GM19395 (cell line): ENCODE measurements around the gene ACTL7B.
"Not testable (repeated sequence)": the region's sequence is repeated elsewhere in the genome, so short reads cannot be mapped to it uniquely, and the experiment has no call there.

ENCODE experiments used
- ATAC-seq: cut with Tn5 transposase; IDR thresholded peaks from one replicate; pipeline ENCODE4 v1.9.1; 2021; ENCODE audit warnings: mild to moderate bottlenecking, moderate library complexity; ENCODE audit not compliant: unreplicated experiment

The ACTL7B gene

DNA sequence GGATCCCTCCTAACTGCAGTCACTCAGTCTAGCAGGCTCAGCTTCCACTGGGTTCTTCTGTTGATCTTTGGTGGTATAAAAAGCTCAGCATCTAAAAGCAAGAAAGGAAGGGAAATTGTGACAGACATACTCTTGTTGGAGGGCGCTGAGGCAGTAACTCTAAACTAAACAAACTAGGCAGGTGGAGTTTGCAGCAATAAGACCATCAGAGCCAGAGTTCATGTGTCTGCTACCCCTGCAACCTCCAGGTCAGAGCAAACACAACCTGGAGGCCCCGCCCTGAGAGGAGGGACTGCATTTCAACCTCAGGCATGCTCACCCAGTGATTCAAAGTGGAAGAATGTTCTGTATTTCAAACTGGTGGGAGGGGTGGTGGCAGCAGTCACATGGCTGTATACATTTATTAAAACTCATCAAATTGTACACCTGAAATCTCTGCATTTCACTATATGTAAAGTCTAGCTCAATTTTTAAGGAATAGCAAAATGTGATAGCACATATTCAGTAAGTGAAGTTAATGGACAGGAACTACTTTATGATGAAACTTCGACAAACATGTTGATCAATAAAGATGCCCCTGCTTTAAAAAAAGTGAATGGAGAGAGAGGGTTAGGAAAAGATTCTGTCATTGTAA, 13.4 kb upstream of the ACTL7B start:
- no peak for ATAC-seq

GRCh38 chr9:108867829-108868228, 12.0 kb upstream of the ACTL7B start:
- ATAC-seq: no peak

- no peak for ATAC-seq
Measured at GRCh38 chr9:108867116-108867515, 11.3 kb upstream of the ACTL7B start.

DNA sequence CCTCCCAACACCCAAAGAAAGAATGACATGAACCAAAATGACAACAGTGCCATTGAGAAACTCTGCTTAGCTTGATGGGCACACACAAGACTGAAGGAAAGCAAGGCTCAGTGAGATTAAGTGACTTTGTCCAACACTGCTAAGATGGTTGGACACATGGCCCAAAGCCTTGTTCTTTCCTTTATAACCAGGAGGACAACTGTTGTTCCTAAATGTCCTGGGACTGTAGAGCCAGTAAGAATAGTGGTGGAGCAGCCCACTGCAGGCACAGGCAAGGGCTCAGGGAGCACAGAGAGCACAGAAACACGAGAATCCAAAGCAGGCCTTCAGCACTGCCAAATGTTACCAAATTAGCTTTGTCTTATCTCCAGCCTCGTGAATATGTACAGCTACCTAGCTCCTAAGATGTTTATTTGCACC, 10.2 kb upstream of the ACTL7B start:
- no peak for ATAC-seq

DNA sequence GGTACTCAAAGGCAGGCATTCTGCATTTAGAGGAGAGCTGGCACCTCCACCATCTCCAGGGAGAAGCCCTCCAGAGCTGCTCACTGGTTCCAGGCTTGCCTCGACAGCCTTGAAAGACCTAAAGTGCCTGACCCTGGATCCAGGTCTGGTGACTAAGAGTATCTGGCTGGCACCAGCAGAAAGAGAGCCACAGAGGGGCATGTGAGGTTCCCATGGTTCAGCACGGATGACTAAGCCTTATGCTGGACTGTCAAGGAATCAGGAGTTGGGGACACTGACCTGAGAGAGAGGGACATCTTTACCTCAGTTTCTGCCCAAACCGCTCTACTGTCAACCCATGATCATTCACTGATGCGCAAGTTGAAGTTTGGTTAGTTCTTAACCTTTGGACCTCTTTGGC, 9.3 kb upstream of the ACTL7B start:
- no peak for ATAC-seq

- no peak for ATAC-seq
Measured at GRCh38 chr9:108864446-108864845, 8.7 kb upstream of the ACTL7B start.

- ATAC-seq: no peak
Measured at GRCh38 chr9:108863891-108864290, 8.1 kb upstream of the ACTL7B start.

GRCh38 chr9:108861997-108862396, 6.2 kb upstream of the ACTL7B start, which contains the start of gene ACTL7A:
TSS of gene ACTL7A (plus strand) at chr9:108862266. CDS start at chr9:108862323, 57 bp downstream.
- ATAC-seq: no peak

DNA sequence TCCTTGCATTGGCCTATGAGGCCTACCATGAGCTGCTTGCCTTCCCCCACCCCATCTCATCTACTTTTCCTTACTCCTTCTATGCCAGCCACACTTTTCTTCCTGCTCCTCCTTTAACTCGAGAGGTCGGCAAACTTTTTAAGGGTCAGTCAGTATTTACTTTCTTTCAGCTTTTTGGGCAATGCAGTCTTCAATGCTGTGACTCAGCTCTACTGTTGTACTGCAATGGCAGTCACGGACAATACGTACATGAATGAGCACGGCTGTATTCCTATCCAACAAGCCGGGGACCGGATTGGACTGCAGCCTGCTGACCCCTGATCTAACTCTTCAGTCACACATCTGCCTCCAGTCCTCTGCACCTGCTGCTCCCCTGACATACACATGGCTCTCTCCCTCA, 5.7 kb upstream of the ACTL7B start:
- no peak for ATAC-seq

DNA sequence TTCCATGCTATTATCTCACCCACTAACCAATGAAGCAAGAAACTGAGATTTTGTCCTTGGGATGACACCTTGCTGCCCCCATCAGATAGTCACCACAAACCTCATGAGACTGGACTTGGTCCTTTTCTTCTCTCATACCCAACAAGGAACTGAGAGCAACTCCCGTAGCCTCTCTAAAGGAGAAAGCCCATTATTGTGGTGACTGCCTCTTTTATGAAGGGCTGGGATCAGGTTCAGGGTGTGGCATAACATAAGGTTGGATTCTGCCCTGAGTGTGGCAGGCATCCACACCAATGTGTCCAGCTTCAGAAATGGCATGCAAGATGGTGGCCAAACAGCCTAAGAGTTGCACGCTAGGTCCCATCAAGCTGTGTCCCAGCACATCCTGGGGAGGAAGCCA, 5.0 kb upstream of the ACTL7B start:
- ATAC-seq: no peak

- ATAC-seq: no peak
Measured at GRCh38 chr9:108860354-108860753, 4.6 kb upstream of the ACTL7B start.

DNA sequence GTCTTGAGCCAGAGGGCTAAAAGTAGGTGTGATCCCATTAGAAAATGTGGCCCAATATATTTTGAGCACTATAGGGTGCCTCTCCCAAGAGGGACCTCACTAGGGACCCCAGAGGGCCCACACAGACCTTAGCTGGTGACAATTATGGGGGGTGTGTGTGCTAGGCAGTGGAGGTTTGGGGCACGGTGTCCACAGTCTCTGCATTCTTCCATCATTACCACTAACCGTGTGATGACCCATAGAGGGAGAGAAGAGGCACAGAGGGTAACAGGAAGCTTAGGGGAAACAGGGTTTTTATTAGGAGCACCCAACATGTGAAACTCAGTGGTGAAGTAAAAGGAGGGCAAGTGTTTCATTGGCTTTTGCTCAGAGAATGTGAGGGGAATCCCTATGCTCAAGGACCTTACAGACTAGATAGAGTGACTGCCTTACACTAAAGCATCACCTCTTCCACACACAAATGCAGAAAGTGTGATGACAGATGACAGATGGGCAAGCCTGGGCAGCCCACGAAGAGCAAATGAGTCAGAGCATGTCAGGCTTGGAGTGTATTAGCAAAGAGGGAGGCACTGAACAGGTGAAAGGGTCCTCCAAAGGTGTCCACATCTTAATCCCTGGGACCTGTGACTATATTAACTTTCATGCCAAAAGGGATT, 3.8 kb upstream of the ACTL7B start:
- ATAC-seq: peak; percentile 74

- no peak for ATAC-seq
Measured at GRCh38 chr9:108857572-108857971, 1.8 kb upstream of the ACTL7B start.

- no peak for ATAC-seq
Measured at GRCh38 chr9:108855529-108855886, 278 bp downstream of the ACTL7B start.

- ATAC-seq: no peak
Measured at GRCh38 chr9:108854641-108855528, 901 bp downstream of the ACTL7B start.

- no peak for ATAC-seq
Measured at GRCh38 chr9:108854094-108854493, 1.7 kb downstream of the ACTL7B start.

DNA sequence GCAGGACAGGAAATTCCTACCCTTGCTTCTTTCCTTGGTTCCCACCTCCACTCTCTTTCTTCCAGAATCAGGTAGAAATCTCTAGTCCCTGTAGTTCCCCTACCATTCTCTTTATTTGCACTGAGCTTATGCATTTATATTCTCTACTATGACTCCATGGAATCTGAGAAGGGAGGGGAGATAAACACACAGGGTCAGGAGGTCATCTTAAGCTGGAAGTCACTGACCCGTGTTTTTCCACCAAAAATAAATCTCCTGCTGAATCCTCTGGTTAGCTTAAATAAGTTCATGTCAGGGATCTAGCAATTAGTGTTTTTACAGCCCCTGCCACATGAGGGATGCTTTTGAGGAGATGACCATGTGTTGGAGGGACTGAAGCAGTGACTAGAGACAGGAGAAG, 3.7 kb downstream of the ACTL7B start:
- ATAC-seq: no peak

GRCh38 chr9:108851138-108851537, 4.6 kb downstream of the ACTL7B start:
- no peak for ATAC-seq

- ATAC-seq: no peak
Measured at GRCh38 chr9:108850293-108850897, 5.4 kb downstream of the ACTL7B start.

DNA sequence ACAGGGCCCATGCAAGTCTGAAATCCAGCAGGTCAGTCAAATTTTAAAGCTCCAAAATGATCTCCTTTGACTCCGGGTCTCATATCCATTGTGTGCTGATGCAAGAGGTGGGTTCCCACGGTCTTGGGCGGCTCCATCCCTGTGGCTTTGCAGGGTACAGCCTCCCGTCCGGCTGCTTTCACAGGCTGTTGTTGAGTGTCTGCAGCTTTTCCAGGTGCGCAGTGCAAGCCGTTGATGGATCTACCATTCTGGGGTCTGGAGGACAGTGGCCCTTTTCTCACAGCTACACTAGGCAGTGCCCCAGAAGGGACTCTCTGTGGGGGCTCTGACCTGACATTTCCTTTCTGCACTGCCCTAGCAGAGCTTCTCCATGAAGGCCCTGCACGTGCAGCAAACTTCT, 7.5 kb downstream of the ACTL7B start:
- ATAC-seq: not testable (repeated sequence)

DNA sequence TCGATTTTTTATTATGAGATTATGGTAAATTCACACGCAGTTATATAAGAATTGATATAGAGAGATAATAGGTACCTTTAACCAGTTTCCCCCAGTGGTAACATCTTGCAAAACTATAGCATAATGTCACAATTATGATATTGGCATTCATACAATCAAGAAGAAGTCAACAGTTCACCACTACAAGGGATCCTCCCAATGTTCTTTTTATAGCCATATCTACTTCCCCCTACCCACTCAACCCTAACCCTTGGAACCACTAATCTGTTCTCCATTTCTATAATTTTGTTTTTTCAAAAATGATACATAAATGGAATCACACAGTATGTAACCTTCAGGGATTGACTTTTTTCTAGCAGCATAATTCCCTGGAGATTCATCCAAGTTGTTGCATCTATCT, 9.8 kb downstream of the ACTL7B start:
- ATAC-seq: no peak
